ENCODE measurements around the gene EI24. TPM values are rescaled to one million over a fixed set of nuclear protein-coding genes. Genes with fewer than 3 reads are reported as not detected.

EI24 gene
- total RNA-seq, 4 donors from 2014 or later, result 88.9 to 140 (median 127) TPM

- Histone ChIP-seq H3K27ac (no peak overlapping the region), H3K4me3 (no peak overlapping the region), H3K9me3 (no peaks in the 10 kb centered on the region), H3K4me1 (no peaks in the 10 kb centered on the region), H3K36me3 (peaks cover 10 to 91% of the 10 kb centered on the region in 2 donors), H3K27me3 (no peaks in the 10 kb centered on the region)
- intact Hi-C loops (cut with DNase I; ENCODE audit: low total_unique reads) (no loop called here), in situ Hi-C loops (cut with MboI; ENCODE audit: low sequenced_read_pairs in 4 of 4) (loop anchor here in 2 of 4 donors (25.0 kb wide), 2 partner anchors 269 to 619 kb away; partner anchors contain the start of gene HYLS1 (in 2 of the 2))
- no peak for ATAC-seq
- TF ChIP-seq POLR2A (IDR thresholded peaks at IDR 0.05) (no peak), CTCF (IDR thresholded peaks at IDR 0.05 in 4 of 5, conservative IDR thresholded peaks at IDR 0.05 in 1 of 5) (no peak)
- no peak for DNase-seq
Measured at GRCh38 chr11:125618383-125618782, 49.1 kb downstream of the EI24 start.

GRCh38 chr11:125621995-125622394, 52.7 kb downstream of the EI24 start:
- in situ Hi-C loops (cut with MboI; ENCODE audit: low sequenced_read_pairs in 4 of 4) (loop anchor here in 2 of 4 donors (25.0 kb wide), 2 partner anchors 265 to 615 kb away; partner anchors contain the start of gene HYLS1 (in 2 of the 2)), intact Hi-C loops (cut with DNase I; ENCODE audit: low total_unique reads) (no loop called here)
- TF ChIP-seq CTCF (IDR thresholded peaks at IDR 0.05 in 4 of 5, conservative IDR thresholded peaks at IDR 0.05 in 1 of 5) (no peak), POLR2A (IDR thresholded peaks at IDR 0.05) (no peak)
- DNase-seq, result no peak
- Histone ChIP-seq H3K36me3 (peaks cover 4 to 55% of the 10 kb centered on the region in 2 donors), H3K4me3 (no peak overlapping the region), H3K9me3 (no peaks in the 10 kb centered on the region), H3K4me1 (peaks cover 13 to 16% of the 10 kb centered on the region in 2 donors), H3K27me3 (no peaks in the 10 kb centered on the region), H3K27ac (no peak overlapping the region)
- no peak for ATAC-seq

GRCh38 chr11:125623064-125623463, 53.8 kb downstream of the EI24 start:
- Histone ChIP-seq H3K36me3 (peaks cover 4 to 44% of the 10 kb centered on the region in 2 donors), H3K4me3 (no peak overlapping the region), H3K27me3 (no peaks in the 10 kb centered on the region), H3K9me3 (no peaks in the 10 kb centered on the region), H3K4me1 (peaks cover 13 to 16% of the 10 kb centered on the region in 2 donors), H3K27ac (no peak overlapping the region)
- in situ Hi-C loops (cut with MboI; ENCODE audit: low sequenced_read_pairs in 4 of 4) (loop anchor here in 2 of 4 donors (25.0 kb wide), 2 partner anchors 264 to 614 kb away; partner anchors contain the start of gene HYLS1 (in 2 of the 2)), intact Hi-C loops (cut with DNase I; ENCODE audit: low total_unique reads) (no loop called here)
- ATAC-seq, result no peak
- DNase-seq, result no peak
- TF ChIP-seq POLR2A (IDR thresholded peaks at IDR 0.05) (no peak), CTCF (IDR thresholded peaks at IDR 0.05 in 4 of 5, conservative IDR thresholded peaks at IDR 0.05 in 1 of 5) (no peak)

- TF ChIP-seq CTCF (IDR thresholded peaks at IDR 0.05 in 4 of 5, conservative IDR thresholded peaks at IDR 0.05 in 1 of 5) (no peak), POLR2A (IDR thresholded peaks at IDR 0.05) (no peak)
- H3K27me3 ChIP-seq, result no peaks in the 10 kb centered on the region
- no peaks in the 10 kb centered on the region for H3K9me3 ChIP-seq
- in situ Hi-C loops (cut with MboI; ENCODE audit: low sequenced_read_pairs in 4 of 4), result loop anchor here in 2 of 4 donors (25.0 kb wide), 2 partner anchors 263 to 613 kb away; partner anchors contain the start of gene HYLS1 (in 2 of the 2)
- intact Hi-C loops (cut with DNase I; ENCODE audit: low total_unique reads), result loop anchor here (1.0 to 2.0 kb wide), 3 partner anchors 31 to 128 kb away; partner anchors contain the start of genes EI24 and FEZ1
- DNase-seq, result no peak
- H3K4me1 ChIP-seq, result peaks cover 13 to 16% of the 10 kb centered on the region in 2 donors
- peak within 1 kb of the TSS; percentile 74 to 85 (median 83) for H3K4me3 ChIP-seq
- H3K27ac ChIP-seq, result peak within 1 kb of the TSS; percentile 89 to 97 (median 94)
- ATAC-seq, result no peak
- peaks cover 4 to 27% of the 10 kb centered on the region in 2 donors for H3K36me3 ChIP-seq
Measured at GRCh38 chr11:125624756-125625213, 55.5 kb downstream of the EI24 start, which contains the start of gene CHEK1. Gene CHEK1, plus strand, starts transcription at chr11:125625163. Its CDS starts 1,606 bp downstream, at chr11:125626769.
